ENCODE measurements around the gene MORN1.

MORN1 gene

DNA sequence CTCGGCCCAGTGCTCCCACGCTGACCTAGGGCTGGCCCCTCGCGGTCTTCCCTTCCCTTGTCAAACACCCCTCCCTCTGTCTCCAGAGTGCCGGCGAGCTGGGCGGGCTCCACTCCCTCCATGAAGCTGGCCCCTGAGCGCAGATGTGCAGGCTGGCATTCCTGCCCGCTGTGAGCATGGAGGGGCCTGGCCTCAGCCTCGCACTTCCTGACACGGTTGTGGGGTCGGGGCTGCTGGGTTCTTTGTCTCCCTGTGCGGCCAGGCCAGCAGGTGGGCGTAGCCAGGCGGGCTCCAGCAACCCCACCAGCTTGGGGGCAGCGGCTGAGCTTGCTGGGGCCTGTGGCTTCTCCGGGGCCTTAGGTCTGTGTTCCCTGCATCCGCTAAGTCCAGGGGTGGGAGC lies 35.2 kb upstream of the MORN1 start:
- H3K9me3 ChIP-seq (ENCODE audit: control insufficient read depth in 1 of 2, low read length in 2 of 2) = peaks cover 12 to 13% of the 10 kb centered on the region in 2 donors
- no peaks in the 10 kb centered on the region for H3K4me1 ChIP-seq (ENCODE audit: control insufficient read depth in 1 of 2, insufficient read depth in 2 of 2, low read length in 2 of 2)
- H3K9ac ChIP-seq (ENCODE audit: low read depth in 1 of 2, low read length in 2 of 2) = no peak overlapping the region
- H3K4me3 ChIP-seq (ENCODE audit: low read depth in 1 of 2, low read length in 2 of 2) = no peak overlapping the region
- H3K27ac ChIP-seq (ENCODE audit: low read depth, low read length) = no peak overlapping the region
- H3K27me3 ChIP-seq (ENCODE audit: control insufficient read depth in 1 of 2, insufficient read depth in 2 of 2, low read length in 2 of 2) = no peaks in the 10 kb centered on the region
- H3K36me3 ChIP-seq (ENCODE audit: control insufficient read depth in 1 of 2, insufficient read depth in 2 of 2, low read length in 2 of 2) = no peaks in the 10 kb centered on the region

DNA sequence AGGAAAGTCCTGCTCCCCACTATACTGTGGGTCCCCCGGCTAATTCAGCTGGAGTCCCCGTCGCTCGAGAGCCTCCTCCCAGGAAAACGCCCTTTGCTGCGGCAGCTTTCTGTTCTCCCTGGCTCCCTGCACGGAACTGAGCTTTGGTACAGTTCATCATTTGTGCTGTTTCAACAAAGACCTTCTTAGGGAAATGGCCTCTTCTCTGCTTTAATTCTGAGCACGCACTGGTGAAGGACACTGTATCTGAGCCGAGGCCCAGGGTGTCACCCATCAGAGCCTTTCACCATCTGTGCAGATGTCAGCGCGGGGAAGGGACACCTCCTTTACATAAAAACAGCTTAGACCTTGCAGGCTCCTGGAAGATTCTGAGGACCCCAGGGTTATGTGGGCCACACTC lies 34.5 kb upstream of the MORN1 start:
- no peak overlapping the region for H3K9ac ChIP-seq (ENCODE audit: low read depth in 1 of 2, low read length in 2 of 2)
- no peak overlapping the region for H3K27ac ChIP-seq (ENCODE audit: low read depth, low read length)
- no peaks in the 10 kb centered on the region for H3K27me3 ChIP-seq (ENCODE audit: control insufficient read depth in 1 of 2, insufficient read depth in 2 of 2, low read length in 2 of 2)
- H3K4me3 ChIP-seq (ENCODE audit: low read depth in 1 of 2, low read length in 2 of 2) = no peak overlapping the region
- H3K9me3 ChIP-seq (ENCODE audit: control insufficient read depth in 1 of 2, low read length in 2 of 2) = peaks cover 12 to 13% of the 10 kb centered on the region in 2 donors
- no peaks in the 10 kb centered on the region for H3K4me1 ChIP-seq (ENCODE audit: control insufficient read depth in 1 of 2, insufficient read depth in 2 of 2, low read length in 2 of 2)
- no peaks in the 10 kb centered on the region for H3K36me3 ChIP-seq (ENCODE audit: control insufficient read depth in 1 of 2, insufficient read depth in 2 of 2, low read length in 2 of 2)

DNA sequence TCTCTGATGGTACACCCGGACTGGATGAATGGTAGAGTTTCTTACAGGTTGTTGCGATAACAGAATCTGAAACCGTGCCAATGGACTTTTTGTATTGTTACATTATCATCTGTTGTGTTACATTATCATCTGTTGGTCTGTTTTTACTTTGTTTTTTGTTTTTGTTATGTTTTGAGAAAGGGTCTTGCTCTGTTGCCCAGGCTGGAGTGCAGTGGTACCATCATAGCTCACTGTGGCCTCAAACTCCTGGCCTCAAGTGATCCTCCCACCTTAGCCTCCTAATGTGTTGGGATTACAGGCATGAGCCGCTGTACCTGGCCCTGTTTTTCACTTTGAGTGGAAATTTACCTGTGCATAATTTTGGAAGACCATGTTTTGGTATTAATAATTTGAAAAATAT lies 31.2 kb upstream of the MORN1 start:
- Histone ChIP-seq H3K27me3 (ENCODE audit: control insufficient read depth in 1 of 2, insufficient read depth in 2 of 2, low read length in 2 of 2) (peaks cover 0 to 15% of the 10 kb centered on the region in 2 donors), H3K9me3 (ENCODE audit: control insufficient read depth in 1 of 2, low read length in 2 of 2) (peaks cover 0 to 6% of the 10 kb centered on the region in 2 donors), H3K9ac (ENCODE audit: low read depth in 1 of 2, low read length in 2 of 2) (no peak overlapping the region), H3K27ac (ENCODE audit: low read depth, low read length) (no peak overlapping the region), H3K36me3 (ENCODE audit: control insufficient read depth in 1 of 2, insufficient read depth in 2 of 2, low read length in 2 of 2) (no peaks in the 10 kb centered on the region), H3K4me3 (ENCODE audit: low read depth in 1 of 2, low read length in 2 of 2) (no peak overlapping the region), H3K4me1 (ENCODE audit: control insufficient read depth in 1 of 2, insufficient read depth in 2 of 2, low read length in 2 of 2) (no peaks in the 10 kb centered on the region)

DNA sequence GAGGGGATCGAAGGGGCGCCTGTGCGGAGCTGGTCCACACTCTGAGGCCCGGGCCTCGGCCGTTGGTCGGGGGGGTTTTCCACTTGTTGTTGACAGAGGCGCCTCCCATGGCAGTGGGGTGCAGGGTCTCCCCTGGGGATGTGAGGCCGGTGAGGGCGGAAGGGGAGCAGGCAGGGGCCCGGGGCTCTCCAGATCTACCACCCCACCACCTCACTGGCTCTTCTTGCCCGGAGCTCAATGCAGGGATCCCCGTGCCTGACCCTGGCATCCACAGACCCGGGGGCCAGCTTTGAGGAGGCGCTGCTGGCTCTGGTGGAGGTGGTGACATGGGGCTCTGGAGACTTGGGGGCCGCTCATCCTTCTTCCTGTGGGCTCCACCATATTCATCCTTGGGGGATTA lies 28.1 kb upstream of the MORN1 start:
- no peak overlapping the region for H3K4me3 ChIP-seq (ENCODE audit: low read depth in 1 of 2, low read length in 2 of 2)
- H3K9ac ChIP-seq (ENCODE audit: low read depth in 1 of 2, low read length in 2 of 2) = no peak overlapping the region
- H3K27me3 ChIP-seq (ENCODE audit: control insufficient read depth in 1 of 2, insufficient read depth in 2 of 2, low read length in 2 of 2) = peaks cover 0 to 22% of the 10 kb centered on the region in 2 donors
- H3K4me1 ChIP-seq (ENCODE audit: control insufficient read depth in 1 of 2, insufficient read depth in 2 of 2, low read length in 2 of 2) = peaks cover 11 to 15% of the 10 kb centered on the region in 2 donors
- no peak overlapping the region for H3K27ac ChIP-seq (ENCODE audit: low read depth, low read length)
- H3K9me3 ChIP-seq (ENCODE audit: control insufficient read depth in 1 of 2, low read length in 2 of 2) = peaks cover 0 to 6% of the 10 kb centered on the region in 2 donors
- no peaks in the 10 kb centered on the region for H3K36me3 ChIP-seq (ENCODE audit: control insufficient read depth in 1 of 2, insufficient read depth in 2 of 2, low read length in 2 of 2)

DNA sequence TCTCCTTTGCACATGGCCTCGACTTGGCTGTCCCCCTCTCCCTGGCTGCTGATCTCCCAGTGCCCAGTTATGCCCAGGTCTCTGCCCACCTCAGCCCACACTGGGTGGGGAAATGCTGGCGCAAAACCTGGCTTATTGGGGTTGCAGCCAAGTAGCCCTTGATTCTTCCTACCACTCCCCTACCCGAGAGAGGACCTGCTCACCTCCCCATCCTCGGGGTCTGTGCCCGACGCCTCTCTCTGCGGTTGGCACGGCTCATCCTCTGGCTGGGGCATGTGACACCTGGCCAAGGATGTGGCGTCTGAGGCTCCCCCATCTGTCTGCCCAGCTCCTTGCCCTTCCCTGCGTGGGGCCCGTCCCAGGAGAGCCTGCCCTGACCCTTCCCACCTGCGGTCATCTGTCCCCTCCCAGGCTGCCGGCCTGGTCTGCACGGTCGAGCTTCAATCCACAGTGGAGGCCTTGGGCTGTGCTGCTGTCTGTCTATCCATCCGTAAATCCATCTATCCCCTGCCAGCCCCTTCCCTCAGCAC lies 27.5 kb upstream of the MORN1 start:
- H3K36me3 ChIP-seq (ENCODE audit: control insufficient read depth in 1 of 2, insufficient read depth in 2 of 2, low read length in 2 of 2) = no peaks in the 10 kb centered on the region
- H3K27me3 ChIP-seq (ENCODE audit: control insufficient read depth in 1 of 2, insufficient read depth in 2 of 2, low read length in 2 of 2) = peaks cover 0 to 22% of the 10 kb centered on the region in 2 donors
- no peak overlapping the region for H3K4me3 ChIP-seq (ENCODE audit: low read depth in 1 of 2, low read length in 2 of 2)
- H3K9me3 ChIP-seq (ENCODE audit: control insufficient read depth in 1 of 2, low read length in 2 of 2) = peaks cover 0 to 6% of the 10 kb centered on the region in 2 donors
- peaks cover 16 to 20% of the 10 kb centered on the region in 2 donors for H3K4me1 ChIP-seq (ENCODE audit: control insufficient read depth in 1 of 2, insufficient read depth in 2 of 2, low read length in 2 of 2)
- no peak overlapping the region for H3K9ac ChIP-seq (ENCODE audit: low read depth in 1 of 2, low read length in 2 of 2)
- H3K27ac ChIP-seq (ENCODE audit: low read depth, low read length) = no peak overlapping the region

DNA sequence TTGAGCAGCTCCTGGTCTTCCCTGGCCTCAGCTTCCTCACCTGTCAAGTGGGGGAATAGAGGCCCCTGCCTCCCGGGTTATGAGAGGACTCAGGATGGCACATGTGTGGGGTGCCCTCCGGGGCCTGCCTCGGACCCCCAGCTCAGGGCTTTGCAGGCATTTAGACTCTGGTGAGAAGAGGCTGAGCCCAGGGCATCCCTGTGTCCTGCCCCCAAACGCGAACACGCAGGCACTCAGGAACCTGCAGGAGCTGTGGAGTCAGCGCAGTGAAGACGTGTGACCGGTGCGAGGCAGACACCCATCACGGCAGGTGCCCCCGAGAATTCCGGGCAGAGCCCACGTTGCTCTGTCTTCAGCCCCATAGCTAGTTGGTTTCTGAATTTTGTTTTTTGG lies 26.5 kb upstream of the MORN1 start:
- Histone ChIP-seq H3K27ac (ENCODE audit: low read depth, low read length) (no peak overlapping the region), H3K27me3 (ENCODE audit: control insufficient read depth in 1 of 2, insufficient read depth in 2 of 2, low read length in 2 of 2) (peaks cover 0 to 22% of the 10 kb centered on the region in 2 donors), H3K4me3 (ENCODE audit: low read depth in 1 of 2, low read length in 2 of 2) (no peak overlapping the region), H3K9ac (ENCODE audit: low read depth in 1 of 2, low read length in 2 of 2) (no peak overlapping the region), H3K4me1 (ENCODE audit: control insufficient read depth in 1 of 2, insufficient read depth in 2 of 2, low read length in 2 of 2) (peaks cover 22 to 28% of the 10 kb centered on the region in 2 donors), H3K36me3 (ENCODE audit: control insufficient read depth in 1 of 2, insufficient read depth in 2 of 2, low read length in 2 of 2) (no peaks in the 10 kb centered on the region), H3K9me3 (ENCODE audit: control insufficient read depth in 1 of 2, low read length in 2 of 2) (no peaks in the 10 kb centered on the region)

DNA sequence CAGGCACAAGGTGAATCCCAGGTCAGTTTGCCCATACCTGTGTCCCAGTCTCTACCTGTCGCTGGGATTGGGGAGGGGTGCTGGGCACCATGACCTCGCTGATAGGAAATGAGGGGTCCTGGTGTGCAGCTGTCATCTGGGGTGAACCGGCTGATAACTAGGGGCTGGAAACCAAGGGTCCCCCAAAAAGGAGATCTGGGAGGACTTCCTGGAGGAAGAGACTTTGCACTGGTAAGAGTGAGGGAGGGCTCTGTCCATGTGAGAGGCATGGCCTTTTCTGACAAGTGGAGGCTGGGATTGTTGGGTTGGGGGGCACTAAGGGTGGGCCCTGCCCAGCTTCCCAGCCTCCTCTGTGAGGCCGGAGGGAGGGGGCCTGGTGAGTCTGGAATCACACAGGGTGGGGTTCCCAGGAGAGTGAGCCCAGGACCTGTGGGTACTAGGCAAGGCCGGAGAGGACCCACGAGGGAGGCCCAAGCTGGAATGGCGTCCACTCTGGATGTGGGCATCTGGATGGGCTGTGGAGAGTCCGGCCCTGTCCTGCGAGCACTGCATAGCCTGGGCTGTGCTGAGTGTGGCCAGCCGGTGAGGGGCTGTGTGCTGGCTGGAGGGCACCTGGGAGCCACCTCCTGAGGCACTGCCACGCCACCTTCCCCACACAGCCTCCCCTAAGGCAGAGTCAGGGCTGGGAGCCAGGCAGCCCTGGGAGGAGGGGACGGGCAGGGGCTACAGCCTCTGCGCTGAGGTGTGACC lies 25.9 kb upstream of the MORN1 start:
- Histone ChIP-seq H3K9me3 (ENCODE audit: control insufficient read depth in 1 of 2, low read length in 2 of 2) (no peaks in the 10 kb centered on the region), H3K27me3 (ENCODE audit: control insufficient read depth in 1 of 2, insufficient read depth in 2 of 2, low read length in 2 of 2) (peaks cover 0 to 22% of the 10 kb centered on the region in 2 donors), H3K4me1 (ENCODE audit: control insufficient read depth in 1 of 2, insufficient read depth in 2 of 2, low read length in 2 of 2) (peaks cover 22 to 28% of the 10 kb centered on the region in 2 donors), H3K36me3 (ENCODE audit: control insufficient read depth in 1 of 2, insufficient read depth in 2 of 2, low read length in 2 of 2) (no peaks in the 10 kb centered on the region), H3K27ac (ENCODE audit: low read depth, low read length) (no peak overlapping the region), H3K4me3 (ENCODE audit: low read depth in 1 of 2, low read length in 2 of 2) (no peak overlapping the region), H3K9ac (ENCODE audit: low read depth in 1 of 2, low read length in 2 of 2) (no peak overlapping the region)

DNA sequence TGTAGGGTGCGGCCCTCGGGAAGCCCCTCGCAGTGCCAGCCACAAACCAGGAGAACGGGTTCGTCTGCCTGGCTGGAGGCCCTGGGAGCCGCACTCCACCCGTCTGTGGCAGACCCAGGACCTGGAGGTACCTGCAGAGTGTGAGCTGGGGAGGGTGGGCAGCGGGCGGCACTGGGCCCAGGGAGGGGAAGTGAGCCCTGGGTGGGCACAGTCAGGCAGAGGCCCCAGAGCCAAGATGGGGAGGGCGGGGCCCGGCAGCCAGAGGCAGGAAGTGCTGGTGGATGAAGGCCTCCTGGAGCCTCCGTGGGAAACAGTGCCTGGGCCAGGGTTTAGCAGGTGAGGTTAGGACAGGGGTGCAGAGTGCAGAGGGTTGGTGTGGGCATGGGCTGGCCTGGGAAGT lies 25.0 kb upstream of the MORN1 start:
- H3K9me3 ChIP-seq (ENCODE audit: control insufficient read depth in 1 of 2, low read length in 2 of 2) = no peaks in the 10 kb centered on the region
- peak overlapping the region; percentile 63 to 65 for H3K4me3 ChIP-seq (ENCODE audit: low read depth in 1 of 2, low read length in 2 of 2)
- H3K36me3 ChIP-seq (ENCODE audit: control insufficient read depth in 1 of 2, insufficient read depth in 2 of 2, low read length in 2 of 2) = no peaks in the 10 kb centered on the region
- no peak overlapping the region for H3K27ac ChIP-seq (ENCODE audit: low read depth, low read length)
- H3K9ac ChIP-seq (ENCODE audit: low read depth in 1 of 2, low read length in 2 of 2) = peak overlapping the region; percentile 25 to 29
- H3K4me1 ChIP-seq (ENCODE audit: control insufficient read depth in 1 of 2, insufficient read depth in 2 of 2, low read length in 2 of 2) = peaks cover 27 to 35% of the 10 kb centered on the region in 2 donors
- H3K27me3 ChIP-seq (ENCODE audit: control insufficient read depth in 1 of 2, insufficient read depth in 2 of 2, low read length in 2 of 2) = peaks cover 0 to 22% of the 10 kb centered on the region in 2 donors

DNA sequence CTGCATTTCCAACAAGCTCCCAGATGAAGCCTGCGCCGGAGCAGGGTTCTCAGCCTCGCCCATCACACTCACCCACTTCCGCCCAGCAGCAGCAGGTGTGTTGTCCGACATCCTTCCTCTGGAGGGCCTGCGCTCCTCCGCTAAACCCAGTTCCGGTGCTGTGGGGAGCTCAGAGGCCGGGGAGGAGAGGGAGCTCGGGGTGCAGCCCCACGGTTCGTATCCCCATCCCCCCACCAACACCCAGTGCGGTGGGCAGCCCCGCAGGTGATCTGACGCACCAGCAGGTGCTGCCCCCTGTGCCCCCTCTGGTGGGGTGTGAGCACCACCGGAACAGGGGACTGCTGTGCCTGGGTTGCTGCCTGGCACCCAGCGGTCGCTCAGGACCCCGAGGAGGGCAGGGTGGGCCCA lies 24.5 kb upstream of the MORN1 start:
- Histone ChIP-seq H3K9me3 (ENCODE audit: control insufficient read depth in 1 of 2, low read length in 2 of 2) (no peaks in the 10 kb centered on the region), H3K27ac (ENCODE audit: low read depth, low read length) (no peak overlapping the region), H3K27me3 (ENCODE audit: control insufficient read depth in 1 of 2, insufficient read depth in 2 of 2, low read length in 2 of 2) (peaks cover 0 to 22% of the 10 kb centered on the region in 2 donors), H3K9ac (ENCODE audit: low read depth in 1 of 2, low read length in 2 of 2) (peak overlapping the region; percentile 25 to 29), H3K4me3 (ENCODE audit: low read depth in 1 of 2, low read length in 2 of 2) (peak overlapping the region; percentile 63 to 65), H3K4me1 (ENCODE audit: control insufficient read depth in 1 of 2, insufficient read depth in 2 of 2, low read length in 2 of 2) (peaks cover 27 to 36% of the 10 kb centered on the region in 2 donors), H3K36me3 (ENCODE audit: control insufficient read depth in 1 of 2, insufficient read depth in 2 of 2, low read length in 2 of 2) (no peaks in the 10 kb centered on the region)

DNA sequence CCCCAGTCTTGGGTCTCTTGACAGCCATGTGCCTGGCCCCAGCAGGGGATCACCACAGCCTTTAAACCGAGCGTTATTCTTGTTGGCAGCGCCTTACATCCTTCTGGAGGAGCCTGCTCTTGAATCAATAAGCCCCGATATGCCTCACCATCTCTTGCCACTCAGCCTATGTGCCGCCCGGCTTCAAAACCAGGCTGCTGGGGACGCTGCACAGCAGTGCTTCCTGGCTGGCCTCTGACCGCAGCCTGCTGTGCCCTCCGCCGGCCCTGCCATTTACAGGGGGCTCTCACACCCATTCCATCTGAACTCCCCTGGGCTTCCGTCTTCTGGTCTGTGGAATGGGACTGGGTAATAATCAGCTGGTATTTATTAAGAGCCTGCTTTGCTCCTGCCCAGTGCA lies 24.0 kb upstream of the MORN1 start:
- no peaks in the 10 kb centered on the region for H3K36me3 ChIP-seq (ENCODE audit: control insufficient read depth in 1 of 2, insufficient read depth in 2 of 2, low read length in 2 of 2)
- H3K9ac ChIP-seq (ENCODE audit: low read depth in 1 of 2, low read length in 2 of 2) = peak overlapping the region in 1 of 2 donors; percentile 29
- H3K4me1 ChIP-seq (ENCODE audit: control insufficient read depth in 1 of 2, insufficient read depth in 2 of 2, low read length in 2 of 2) = peaks cover 27 to 36% of the 10 kb centered on the region in 2 donors
- H3K27me3 ChIP-seq (ENCODE audit: control insufficient read depth in 1 of 2, insufficient read depth in 2 of 2, low read length in 2 of 2) = peaks cover 0 to 22% of the 10 kb centered on the region in 2 donors
- H3K27ac ChIP-seq (ENCODE audit: low read depth, low read length) = no peak overlapping the region
- H3K4me3 ChIP-seq (ENCODE audit: low read depth in 1 of 2, low read length in 2 of 2) = peak overlapping the region; percentile 63 to 65
- no peaks in the 10 kb centered on the region for H3K9me3 ChIP-seq (ENCODE audit: control insufficient read depth in 1 of 2, low read length in 2 of 2)
